AG20443 (cell line): ENCODE results near the gene TMOD1.
"Not testable (repeated sequence)": the region's sequence is repeated elsewhere in the genome, so short reads cannot be mapped to it uniquely, and the experiment has no call there.

ENCODE experiments used
- DNase-seq: peaks from one replicate; pipeline ENCODE4 v3.0.0; 2012; ENCODE audit warnings: low spot score, mixed read lengths

Gene TMOD1

GRCh38 chr9:97501177-97501971 is at the start of gene TMOD1:
TMOD1 (plus strand) TSS chr9:97501666; CDS start chr9:97524189, 22,523 bp downstream.
- peak; percentile 94 for DNase-seq

GRCh38 chr9:97453573-97453972 is 47.9 kb upstream of the TMOD1 start:
- DNase-seq: not testable (repeated sequence)

- DNase-seq: not testable (repeated sequence)
These were observed 44.6 kb upstream of the TMOD1 start for GRCh38 chr9:97456841-97457240.

- no peak for DNase-seq
These were observed 42.1 kb upstream of the TMOD1 start for GRCh38 chr9:97459326-97459725.

- no peak for DNase-seq
These were observed 39.3 kb upstream of the TMOD1 start for GRCh38 chr9:97462159-97462558.

- DNase-seq: no peak
These were observed 38.6 kb upstream of the TMOD1 start for GRCh38 chr9:97462914-97463313.

- DNase-seq: peak; percentile 87
These were observed 32.6 kb upstream of the TMOD1 start for GRCh38 chr9:97468658-97469448.

GRCh38 chr9:97470076-97470475 is 31.4 kb upstream of the TMOD1 start:
- no peak for DNase-seq

- no peak for DNase-seq
These were observed 27.7 kb upstream of the TMOD1 start for GRCh38 chr9:97473717-97474116.

GRCh38 chr9:97474372-97474925 is 27.0 kb upstream of the TMOD1 start:
- DNase-seq: no peak

- DNase-seq: no peak
These were observed 26.4 kb upstream of the TMOD1 start for GRCh38 chr9:97475059-97475458.

- DNase-seq: no peak
These were observed 23.0 kb upstream of the TMOD1 start for GRCh38 chr9:97478301-97478981.

- no peak for DNase-seq
These were observed 21.8 kb upstream of the TMOD1 start for GRCh38 chr9:97479496-97480159.

GRCh38 chr9:97480174-97480573 is 21.3 kb upstream of the TMOD1 start:
- no peak for DNase-seq

GRCh38 chr9:97480749-97481148 is 20.7 kb upstream of the TMOD1 start:
- no peak for DNase-seq

- no peak for DNase-seq
These were observed 17.3 kb upstream of the TMOD1 start for GRCh38 chr9:97484134-97484533.

GRCh38 chr9:97487107-97487506 is 14.4 kb upstream of the TMOD1 start:
- no peak for DNase-seq

- no peak for DNase-seq
These were observed 13.6 kb upstream of the TMOD1 start for GRCh38 chr9:97487861-97488260.

- DNase-seq: no peak
These were observed 10.1 kb upstream of the TMOD1 start for GRCh38 chr9:97491216-97491999.

- not testable (repeated sequence) for DNase-seq
These were observed 3.7 kb upstream of the TMOD1 start for GRCh38 chr9:97497558-97498375.
